T-helper 1 cell (primary cell): ENCODE results near the gene QRFPR.
"Not testable (repeated sequence)": the region's sequence is repeated elsewhere in the genome, so short reads cannot be mapped to it uniquely, and the experiment has no call there.

ENCODE experiments used
- DNase-seq, 5 donors: peaks; one replicate each; pipeline ENCODE4 v3.0.0-alpha.2; 2012 to 2020

The QRFPR gene

DNA sequence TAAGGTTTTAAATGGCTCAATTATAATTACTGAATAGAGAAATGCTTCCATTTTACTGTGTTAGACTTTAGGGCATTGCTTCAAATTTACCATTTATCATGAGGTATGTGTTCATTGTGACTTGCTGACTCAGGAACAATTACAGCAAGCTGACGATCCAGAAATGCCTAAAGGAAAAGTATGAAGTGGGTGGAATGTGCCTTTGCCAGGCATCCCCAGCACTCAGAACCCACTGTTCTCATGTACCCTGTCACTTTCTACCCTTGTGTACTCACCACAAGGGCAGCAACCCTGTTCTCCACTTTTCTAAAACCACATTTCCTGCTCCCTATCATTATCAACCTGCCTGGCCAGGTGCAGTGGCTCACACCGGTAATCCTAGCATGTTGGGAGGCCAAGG, 41.5 kb downstream of the QRFPR start:
- DNase-seq = no peak

DNA sequence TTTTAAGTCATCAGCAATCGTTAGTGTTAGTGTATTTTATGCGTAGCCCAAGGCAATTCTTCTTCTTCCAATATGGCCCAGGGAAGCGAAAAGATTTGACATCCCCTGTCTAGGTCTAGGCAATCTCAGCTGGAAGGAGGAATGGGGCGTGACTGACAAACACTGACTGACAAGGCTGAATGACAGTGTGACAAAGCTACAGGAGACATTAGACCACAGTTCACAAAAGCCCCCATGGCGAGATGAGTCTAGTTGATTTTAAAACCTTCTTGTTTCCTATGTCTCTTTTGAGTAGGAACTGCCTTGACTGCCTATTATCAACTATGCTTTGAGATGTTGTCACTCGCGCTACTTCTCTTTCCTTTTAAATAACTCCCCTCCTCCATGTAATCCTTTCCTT, 42.3 kb downstream of the QRFPR start:
- DNase-seq = no peak

DNA sequence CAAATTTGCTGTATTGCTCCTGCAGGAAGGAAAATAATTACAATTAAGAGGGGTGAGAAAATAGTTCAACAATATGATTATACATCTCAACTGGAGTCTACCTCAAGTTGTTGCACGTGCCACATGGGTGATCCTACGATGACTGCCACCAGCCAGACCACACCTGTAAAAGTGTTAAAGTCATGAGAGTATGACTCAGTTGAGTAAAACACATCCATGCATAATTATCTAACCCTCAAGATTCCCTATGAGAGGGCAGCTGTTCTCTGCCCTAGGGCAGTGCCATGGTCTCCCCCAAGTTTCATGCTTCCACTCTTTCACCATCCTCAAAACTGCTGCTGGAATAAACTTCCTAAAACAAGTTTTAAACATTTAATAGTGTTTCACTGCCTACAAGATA, 44.1 kb downstream of the QRFPR start:
- no peak for DNase-seq

DNA sequence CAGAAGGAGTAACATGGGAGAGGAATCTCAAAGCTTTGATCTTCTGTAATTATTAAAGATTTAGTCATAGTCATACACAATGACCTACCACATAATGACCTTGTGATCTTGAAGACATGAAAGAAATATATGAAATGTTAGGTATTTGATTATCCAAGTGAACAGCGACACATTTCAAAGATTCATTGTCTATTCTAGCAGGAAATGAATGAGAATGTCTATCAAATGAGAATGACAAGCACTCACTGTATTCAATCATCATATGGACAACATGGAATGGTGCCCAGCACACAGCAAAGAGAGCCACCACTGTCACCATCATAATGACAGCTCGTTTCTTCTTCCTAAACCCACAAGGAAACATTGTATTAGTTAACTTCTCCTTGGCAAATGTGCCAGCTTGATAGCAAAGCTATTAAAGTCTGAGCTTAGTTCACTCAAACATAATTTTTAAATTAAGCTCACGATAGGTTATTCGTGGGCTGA, 50.6 kb downstream of the QRFPR start:
- no peak for DNase-seq

DNA sequence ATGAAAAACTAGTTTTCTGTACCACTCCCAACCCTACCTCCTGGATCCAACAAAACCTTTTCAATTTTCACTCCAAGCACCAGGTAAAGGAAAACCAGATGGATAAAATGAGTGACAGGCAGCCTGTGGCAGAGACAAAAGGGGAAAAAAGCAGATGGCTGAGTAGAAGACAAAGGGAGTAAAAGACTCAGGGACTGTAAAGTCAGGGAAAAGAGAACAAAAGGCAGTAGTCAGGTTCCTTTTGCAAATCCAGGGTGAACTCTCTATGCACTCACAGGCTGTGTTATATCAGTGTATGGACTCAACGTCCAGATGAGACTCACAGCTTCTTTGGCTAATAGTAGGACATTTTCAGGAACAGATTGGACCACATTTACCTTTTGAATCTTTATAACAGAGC, 54.2 kb downstream of the QRFPR start:
- no peak for DNase-seq

DNA sequence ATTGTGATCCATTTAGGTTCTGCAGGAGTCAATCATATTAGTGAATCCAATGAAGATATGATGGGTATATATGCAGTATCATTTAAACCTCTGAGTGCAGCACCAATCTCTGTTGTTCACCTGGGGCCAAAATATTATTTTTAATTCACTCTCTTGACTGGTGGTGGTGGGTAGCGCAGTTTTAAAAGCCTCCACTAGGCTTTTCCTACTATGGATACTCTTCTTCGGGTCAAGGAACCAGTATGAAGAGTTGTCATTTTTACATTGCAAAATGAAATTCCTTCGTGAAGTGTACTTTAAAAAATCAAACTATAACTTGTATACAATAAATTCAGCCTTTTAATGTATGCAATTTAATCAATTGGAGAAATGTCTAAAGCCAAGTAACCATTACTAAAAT, 56.5 kb downstream of the QRFPR start:
- DNase-seq = no peak

DNA sequence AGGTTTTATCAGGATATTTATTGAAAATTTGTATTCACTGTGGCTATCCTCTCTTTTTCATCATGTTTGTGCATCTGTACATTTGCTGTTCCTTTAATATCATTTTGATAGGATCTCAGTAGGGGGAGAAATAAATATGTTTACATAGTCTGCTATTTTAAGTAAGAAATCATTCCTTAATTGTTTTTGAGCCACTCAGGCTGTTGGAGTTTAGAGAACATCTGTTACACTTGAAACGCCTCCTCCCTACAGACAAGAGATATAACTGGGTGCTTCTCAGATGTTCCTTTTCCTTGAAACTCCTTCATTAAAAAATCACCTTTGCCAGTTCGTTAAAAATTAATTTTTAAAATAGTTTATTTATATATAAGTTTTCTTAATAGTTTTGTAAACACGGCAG, 59.4 kb downstream of the QRFPR start:
- no peak for DNase-seq

DNA sequence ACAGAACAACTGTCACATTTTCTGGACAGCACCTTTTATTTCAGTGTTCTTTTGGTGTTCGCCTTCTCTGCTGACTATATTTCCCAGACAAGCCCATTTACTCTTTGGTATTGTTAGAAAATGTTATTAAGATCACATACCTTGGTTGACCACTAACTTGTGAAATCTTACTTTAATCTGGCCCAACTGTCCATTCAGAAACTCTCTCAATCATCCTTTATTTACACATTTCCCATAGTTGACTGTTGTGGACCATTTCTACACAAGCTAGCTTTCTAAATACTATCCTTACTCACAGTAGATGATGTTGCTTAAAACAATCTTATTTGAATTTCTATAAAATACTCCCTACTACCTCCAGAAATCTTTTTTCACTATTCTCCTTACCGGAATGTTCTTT, 64.7 kb downstream of the QRFPR start:
- DNase-seq = no peak

DNA sequence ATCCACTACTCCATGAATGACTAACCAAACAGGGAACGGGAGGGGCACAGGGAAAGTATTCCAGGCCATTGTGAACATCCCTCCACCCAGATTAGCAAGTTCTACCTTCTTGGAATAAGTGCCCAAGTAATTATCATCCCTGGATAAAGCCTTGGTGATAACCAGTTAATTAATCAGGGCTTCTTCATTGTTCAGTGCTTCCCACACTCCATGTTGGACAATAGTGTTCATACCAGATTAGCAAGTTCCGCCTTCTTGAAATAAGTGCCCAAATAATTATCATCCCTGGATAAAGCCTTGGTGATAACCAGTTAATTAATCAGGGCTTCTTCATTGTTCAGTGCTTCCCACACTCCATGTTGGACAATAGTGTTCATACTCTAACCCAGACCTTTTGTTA, 67.4 kb downstream of the QRFPR start:
- not testable (repeated sequence) for DNase-seq

DNA sequence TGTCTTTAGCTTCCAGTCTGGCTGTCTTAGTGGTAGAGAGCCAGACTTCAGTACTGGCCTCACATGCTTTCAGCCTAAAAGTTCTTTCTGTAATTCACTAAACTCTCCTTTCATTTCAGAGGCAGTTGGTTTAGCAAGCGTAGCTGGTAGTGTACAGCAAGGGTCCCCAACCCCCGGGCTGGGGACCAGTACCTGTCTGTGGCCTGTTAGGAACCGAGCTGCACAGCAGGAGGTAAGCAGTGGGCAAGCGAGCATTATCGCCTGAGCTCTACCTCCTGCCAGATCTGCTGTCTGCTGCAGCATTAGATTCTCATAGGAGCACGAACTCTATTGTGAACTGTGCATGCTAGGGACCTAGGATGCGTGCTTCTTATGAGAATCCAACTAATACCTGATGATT, 72.0 kb downstream of the QRFPR start:
- no peak for DNase-seq

DNA sequence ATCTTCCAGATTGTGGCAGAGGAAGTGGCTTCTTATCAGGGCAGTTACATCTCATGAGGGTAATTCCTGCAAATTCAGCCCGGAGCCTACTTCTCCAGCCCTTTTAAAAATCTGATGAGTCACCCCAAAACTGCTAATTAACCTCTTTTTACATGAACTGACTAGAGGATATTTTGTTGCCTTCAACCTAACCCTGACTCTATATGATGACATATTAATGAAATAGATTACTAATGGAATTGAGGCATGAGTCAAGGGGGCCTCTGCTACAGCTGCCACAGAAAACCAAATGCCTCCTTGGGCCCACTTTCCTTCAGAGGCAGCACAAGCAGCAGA, 72.5 kb downstream of the QRFPR start:
- peak in 1 of 5 donors; percentile 10 for DNase-seq

DNA sequence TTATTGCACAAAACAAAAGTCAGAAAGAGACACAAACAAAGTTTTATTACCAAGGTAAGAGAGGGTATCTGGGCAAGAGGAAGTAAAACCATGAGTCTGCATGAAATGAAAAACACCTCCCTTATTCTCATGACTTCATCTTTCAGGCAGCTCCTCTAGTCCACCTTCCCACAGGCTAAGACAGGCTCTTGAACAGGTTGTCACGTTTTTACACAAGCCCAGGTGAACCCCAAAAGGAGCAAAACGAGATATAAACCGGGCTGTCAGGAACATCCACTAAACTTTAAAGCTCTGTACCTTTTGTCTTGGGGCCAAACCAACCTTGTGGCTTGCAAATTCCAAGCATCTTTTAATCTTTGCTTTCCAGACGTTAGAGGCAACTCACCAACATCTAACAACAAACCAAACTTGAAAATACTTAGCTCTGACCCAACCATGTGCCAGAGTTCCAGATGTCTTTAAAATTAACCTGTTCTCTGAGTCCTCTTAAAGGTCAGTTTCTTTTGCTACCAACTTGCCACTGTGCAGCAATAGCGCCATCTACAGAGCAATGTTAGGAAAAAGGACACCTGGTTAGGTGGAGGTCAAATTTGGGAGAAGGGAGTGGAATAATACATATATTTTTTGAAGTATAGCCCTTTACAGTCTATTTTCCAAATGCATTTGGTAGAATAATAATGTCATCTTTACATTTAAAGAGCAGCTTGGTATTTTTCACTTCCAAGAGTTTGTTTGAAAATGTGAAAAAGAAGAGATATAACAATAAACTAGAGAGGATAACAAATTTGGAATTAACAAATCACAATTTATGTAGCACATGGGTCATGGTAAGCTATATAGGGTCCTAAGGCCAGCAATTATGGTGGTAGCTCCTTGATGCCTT, 73.1 kb downstream of the QRFPR start:
- peak in 3 of 5 donors; percentile 20 to 75 (median 25) for DNase-seq

DNA sequence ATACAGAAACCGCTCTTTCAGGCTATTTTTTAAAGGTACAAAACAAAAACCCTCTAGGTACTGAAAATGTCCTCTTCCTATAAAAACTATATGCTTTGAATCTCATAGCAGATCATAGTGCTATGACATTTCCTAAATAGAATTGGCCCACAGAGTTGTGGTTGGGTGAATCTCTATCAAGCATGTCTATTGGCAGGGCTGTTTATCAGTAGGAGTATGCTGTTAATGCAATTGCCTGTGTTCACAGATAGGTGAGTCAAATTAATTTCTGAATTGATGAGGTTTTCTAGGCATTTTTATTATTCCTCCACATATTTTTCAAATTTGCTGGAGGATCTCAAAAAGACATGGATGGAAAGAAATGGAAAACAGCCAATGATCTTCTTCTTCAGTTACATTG, 73.9 kb downstream of the QRFPR start:
- DNase-seq = peak in 1 of 5 donors; percentile 2

DNA sequence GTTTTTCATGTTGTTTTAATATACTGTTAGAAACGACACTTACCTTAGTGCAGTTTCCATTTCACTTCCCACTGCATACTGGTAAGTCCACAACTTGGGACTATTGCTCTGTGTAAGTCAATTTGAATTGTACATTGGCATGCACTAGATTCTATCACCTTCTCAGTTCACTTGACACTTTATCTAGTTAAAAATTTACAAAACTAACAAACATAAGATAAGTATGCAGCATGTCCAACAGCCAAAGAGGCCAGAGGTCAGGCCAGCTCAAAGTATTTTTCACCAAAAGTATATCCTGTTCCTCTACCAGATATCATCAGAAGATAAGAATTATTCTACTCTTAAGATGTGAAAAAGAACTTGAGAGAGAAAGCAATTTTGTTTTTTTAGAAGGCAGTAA, 75.9 kb downstream of the QRFPR start:
- no peak for DNase-seq

DNA sequence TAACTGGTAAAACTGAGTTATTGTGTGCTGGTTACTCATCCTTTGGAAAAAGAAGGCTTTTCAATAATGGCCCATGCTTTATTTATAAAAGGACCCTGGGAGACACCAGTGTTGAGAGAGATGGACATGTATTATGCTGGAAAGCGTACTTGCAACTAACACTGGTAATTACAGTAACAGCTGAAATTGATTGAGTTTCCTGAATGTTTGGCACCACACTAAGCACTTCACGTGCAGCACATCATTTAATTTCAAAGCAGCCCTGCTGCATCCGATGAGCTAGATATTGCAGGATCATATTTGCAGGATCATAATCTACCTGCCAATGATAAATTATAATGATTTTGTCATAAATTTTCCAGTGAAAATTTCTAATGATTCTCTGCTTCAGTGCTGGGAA, 81.5 kb downstream of the QRFPR start:
- DNase-seq = no peak

DNA sequence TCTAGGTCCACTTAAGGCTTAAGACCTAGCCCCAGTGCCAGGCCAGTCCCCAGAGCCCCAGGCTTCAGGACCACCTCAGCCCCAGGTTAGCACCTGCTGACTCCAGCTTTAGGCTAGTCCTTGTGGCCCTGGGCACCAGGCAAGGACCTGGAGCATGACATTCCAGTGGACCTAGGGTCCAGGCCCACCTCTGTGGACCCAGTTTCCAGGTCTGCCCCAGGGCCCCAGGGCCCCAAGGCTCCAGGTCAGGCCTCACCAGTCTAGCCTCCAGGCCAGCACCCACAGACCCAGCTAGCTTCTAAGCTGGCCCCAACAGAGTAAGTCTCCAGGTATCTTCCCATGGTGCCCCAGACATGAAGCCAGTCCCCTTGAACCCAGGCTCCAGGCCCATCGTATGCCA, 97.5 kb downstream of the QRFPR start:
- no peak for DNase-seq

DNA sequence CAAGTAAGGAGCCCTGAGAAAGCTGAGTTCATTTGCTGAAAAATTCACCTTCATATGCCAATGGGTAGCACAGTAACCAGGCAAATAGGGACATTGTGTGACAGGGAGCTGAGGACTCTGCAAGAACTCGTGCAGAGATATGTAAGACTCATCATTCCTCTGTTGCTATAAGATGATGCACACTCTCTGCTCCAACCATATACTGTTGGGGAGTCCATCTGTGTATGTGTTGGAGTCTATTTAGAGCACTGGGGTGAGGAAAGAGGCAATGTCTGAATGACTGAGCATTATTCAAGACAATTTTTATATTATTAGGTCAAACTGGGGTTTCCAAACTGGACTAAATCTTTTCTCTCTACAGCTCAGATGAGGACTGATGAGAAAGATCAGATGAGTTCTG, 100.4 kb downstream of the QRFPR start:
- DNase-seq = no peak

DNA sequence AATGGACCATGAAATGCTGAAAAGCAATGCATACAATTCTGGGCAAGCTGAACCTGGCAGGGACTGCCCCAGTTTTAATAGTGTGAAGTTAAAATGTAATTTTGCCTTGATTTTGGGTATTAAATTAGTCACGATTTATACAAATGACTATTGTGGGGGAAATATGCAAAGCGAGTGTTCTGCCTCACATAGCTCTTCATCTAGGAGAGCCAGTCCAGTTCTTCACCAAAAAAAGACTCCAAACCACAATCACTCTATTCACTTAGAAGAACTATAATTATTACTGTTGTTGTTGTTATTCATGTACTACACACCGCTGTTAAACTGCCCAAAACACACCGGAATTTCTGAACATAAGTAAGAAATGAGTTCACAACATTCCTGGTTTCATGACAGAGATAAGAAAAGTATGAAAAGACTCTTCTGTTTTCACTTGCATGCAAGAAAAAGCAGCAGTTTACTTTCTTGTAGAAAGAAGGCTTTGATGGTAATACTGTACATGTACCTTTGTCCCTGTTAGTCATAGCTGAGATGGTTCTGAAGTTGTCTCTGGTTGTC, 101.9 kb downstream of the QRFPR start:
- peak in 1 of 5 donors; percentile 53 for DNase-seq
